HG02852 (cell line): ENCODE measurements around the gene LZTR1.

ENCODE experiments used
- ATAC-seq: cut with Tn5 transposase; IDR thresholded peaks from one replicate; pipeline ENCODE4 v1.9.1; 2021; ENCODE audit warnings: mild to moderate bottlenecking, moderate library complexity; ENCODE audit not compliant: unreplicated experiment

LZTR1 gene

DNA sequence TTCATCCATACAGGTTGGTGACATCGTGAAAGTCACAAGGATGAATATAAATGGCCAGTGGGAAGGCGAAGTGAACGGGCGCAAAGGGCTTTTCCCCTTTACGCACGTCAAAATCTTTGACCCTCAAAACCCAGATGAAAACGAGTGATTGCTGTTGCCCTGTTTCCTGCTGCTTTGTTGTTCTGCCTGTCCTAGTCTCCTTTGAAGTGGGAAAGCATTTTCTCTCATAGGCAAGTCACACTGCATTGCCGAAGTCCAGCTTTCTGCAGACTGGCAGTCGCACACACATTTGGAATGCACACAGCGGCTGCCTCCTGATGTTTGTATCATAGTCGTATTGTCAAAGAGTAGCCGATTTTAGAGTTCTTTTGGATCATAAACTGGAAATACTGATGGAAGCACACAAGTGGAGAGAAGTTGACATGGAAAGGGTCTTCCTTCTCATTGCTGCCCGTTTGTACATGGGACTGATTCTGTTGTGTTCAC lies 32.4 kb upstream of the LZTR1 start:
- ATAC-seq, result no peak

GRCh38 chr22:20951151-20951931 lies 30.8 kb upstream of the LZTR1 start:
- no peak for ATAC-seq

DNA sequence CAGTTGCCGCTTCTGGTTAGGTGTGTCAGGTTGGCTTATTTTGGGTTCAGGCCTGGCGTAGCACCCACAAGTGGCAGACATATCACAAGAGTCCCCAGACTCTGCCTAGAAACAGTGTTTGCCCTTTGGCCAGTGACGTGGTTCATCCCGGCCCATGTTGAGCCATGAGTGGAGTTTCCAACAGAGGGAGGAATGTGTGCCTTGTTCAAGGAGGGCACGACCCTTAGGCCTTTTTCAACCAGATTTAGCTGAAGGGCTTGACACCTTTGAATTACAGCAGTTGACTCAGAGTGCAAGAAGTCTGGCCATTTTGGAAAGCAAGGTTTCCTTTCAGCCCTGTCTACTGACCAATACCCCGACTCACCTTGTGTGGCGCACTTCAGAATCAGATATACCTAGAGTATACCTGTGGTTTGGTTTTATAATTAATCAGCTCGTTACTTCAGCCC lies 30.1 kb upstream of the LZTR1 start:
- no peak for ATAC-seq

- ATAC-seq, result no peak
Observed at GRCh38 chr22:20952544-20953341, 29.4 kb upstream of the LZTR1 start.

- no peak for ATAC-seq
Observed at GRCh38 chr22:20953342-20953608, 28.8 kb upstream of the LZTR1 start.

- ATAC-seq, result no peak
Observed at GRCh38 chr22:20953668-20954500, 28.2 kb upstream of the LZTR1 start.

GRCh38 chr22:20955548-20955947 lies 26.5 kb upstream of the LZTR1 start:
- ATAC-seq, result no peak

GRCh38 chr22:20956258-20957101 lies 25.6 kb upstream of the LZTR1 start:
- ATAC-seq, result no peak

DNA sequence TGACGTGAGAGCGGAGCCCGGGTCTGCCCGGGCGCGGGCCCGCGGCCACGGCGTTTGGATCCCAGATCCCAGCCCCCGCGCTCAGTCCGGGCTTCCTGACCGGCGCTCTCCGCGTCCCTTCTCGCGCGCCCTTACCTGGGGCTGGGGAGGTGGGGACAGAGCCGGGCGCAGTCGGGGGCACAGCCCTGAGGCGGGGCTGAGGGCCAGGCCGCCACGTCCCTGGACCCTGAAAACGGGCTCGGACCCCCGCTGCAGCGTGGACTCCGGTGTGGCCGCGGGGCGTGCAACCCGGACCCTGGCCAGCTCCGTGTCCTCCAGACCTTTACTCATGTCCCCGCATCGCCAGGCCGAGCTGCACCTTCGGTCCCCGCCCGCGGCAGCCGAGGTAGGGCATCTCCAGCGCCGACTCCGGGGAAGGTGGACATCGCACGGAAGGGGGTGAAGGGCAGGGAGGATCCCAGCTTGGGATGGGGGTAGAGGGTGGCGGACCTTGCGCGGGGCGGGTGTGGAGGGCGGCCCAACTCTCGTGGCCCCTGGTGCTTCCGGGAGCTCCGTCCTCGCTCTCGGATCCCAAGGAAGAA lies 24.9 kb upstream of the LZTR1 start:
- no peak for ATAC-seq

DNA sequence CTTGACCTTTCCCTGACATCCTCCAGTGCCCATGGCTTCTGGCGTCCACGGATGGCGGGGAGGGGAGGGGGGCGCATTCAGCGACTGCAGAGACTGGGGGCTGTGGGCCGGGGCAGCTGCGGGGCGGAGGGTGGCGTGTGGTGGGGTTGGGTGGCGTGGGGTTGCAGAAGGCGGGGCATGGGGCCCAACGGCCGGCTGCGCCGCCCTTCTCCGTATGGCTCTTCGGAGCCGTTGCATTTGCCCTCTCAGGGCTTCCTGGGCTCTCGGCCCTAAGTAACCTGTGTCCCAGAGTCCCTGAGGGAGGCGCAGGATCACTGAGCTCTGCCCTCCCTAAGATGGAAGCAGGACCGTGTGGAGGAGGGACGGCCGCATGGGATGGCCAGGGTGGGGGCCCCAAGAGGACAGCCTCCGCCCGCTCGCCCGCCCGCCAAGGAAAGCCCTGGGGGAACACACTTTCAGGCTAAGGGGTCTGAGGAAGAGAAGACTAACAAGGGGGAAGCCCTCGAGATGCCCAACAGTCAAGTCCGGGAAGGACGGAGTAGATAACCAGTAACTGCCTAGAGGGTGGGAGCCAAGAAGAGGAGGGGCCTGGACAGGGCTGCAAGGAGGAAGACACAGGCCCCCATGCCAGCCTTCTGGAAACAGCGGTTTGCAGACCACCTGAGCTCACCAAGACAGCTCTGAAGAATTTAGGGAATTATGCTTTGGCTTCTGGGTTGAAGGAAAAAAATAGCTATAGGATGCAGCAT lies 24.2 kb upstream of the LZTR1 start:
- ATAC-seq, result no peak

DNA sequence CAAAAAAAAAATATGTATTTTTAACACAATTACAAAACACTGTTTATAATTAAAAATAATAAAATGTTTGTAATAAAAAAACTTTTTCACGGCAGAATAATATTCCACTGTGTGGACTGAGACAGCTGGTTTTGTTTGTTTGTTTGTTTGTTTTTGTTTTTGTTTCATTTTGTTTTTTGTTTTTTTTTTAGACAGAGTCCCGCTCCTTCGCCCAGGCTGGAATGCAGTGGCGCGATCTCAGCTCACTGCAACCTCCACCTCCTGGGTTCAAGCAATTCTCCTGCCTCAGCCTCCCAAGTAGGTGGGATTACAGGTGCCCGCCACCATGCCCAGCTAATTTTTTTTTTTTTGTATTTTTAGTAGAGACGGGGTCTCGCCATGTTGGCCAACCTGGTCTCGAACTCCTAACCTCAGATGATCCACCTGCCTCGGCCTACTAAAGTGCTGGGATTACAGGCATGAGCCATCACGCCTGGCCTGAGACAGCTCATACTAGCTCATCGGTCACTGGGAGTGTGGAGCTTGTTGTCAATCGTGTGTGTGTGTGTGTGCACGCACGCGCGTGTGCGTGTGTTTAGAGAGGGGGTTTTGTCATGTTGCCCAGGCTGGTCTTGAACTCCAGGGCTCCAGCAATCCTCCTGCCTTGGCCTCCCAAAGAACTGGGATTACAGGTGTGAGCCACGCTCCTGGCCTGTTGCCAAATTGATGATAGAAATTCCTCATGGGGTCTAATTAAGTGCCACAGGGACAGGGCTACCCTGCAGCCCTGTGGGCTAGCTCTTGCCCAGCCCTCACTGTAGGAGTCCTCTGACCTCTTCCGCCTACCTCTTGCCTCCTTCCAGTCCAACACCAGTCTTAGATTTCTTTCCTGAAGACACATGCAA lies 22.3 kb upstream of the LZTR1 start:
- ATAC-seq, result no peak

DNA sequence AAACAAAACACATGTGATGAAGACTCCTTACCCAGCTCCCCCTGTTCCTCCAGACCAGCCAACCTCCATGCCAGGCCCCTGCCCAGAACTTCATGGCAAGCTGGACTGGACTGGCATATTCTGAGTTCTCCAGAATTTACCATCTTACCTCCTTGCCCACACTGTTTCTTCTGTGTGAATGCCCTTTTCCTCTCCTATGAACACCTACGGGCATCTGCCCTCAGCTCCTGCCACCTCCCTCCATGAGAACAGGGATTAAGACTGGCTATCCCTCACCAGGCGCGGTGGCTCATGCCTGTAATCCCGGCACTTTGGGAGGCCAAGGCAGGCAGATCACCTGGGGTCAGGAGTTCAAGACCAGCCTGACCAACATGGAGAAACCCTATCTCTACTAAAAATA lies 21.5 kb upstream of the LZTR1 start:
- no peak for ATAC-seq

DNA sequence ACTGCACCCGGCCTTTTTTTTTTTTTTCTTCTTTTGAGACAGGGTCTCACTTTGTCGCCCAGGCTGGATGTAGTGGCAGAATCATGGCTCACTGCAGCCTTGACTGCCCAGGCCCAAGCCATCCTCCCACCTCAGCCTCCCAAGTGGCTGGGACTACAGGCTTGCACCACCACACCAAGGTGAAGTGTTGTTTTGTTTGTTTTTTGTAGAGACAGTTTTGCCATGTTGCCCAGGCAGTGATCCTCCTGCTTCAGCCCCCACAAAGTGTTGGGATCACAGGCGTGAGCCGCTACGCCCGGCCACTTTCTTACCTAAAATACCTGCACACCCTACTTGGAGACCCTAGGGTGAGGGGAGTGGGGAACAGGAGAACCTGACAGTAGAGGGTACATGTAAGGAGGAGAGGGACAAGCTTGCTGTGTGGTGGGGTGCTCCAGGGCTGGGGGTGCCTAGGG lies 19.6 kb upstream of the LZTR1 start:
- ATAC-seq, result no peak

GRCh38 chr22:20963201-20964052 lies 18.7 kb upstream of the LZTR1 start:
- ATAC-seq, result no peak

DNA sequence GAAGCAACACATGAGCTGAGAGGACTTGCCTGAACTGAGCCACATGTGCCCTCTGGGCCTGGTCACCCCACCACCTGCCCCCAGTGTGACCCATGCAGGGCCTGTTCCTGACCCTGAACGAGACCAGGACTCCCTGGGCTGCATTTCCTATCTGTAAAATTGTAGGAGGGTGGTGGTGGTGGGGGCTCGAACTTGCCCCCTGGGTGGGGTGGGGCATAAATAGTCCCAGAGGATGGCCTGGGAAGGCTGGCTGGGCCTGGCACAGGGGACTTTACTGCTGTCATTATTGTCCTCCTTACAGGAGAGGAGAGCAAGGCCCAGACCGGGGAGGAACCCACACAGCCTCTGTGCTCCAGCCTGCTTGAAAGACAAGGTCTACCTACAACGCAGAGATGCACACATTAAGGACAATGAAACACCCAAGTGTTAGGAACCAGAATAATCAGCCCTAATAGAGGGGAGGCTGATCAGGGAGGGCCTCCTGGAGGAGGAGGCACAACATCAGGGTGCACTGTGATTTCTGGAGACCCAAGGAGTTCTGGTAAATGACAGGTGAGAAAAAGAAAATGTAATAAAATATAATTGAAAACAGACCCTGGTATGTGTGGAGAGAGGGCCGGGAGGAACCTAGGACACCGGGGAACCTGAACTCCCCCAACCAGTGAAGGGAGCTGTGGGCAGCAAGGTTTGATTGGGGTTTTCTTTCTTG lies 17.9 kb upstream of the LZTR1 start:
- ATAC-seq, result no peak

DNA sequence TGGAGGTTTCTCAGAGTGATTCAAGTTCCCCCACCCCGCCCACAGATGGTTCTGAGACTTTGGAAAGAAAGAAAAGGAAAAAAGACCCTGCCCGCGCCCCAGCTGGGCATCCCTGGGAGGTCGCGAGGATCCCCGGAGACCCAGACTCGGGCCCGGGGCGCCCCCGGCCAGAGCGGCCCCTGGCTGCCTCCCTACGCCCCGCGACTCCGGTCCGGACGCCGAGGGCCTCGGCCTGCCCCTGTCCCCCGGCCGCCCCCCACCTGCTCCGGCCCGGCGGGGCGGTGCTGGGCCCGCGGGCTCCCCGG lies 17.3 kb upstream of the LZTR1 start:
- no peak for ATAC-seq
